GM12875 (cell line): Measurements from ENCODE around the gene OR4D6.

ENCODE experiments used
- H3K4me3 ChIP-seq: one replicate; pipeline ENCODE4 v1.5.1; 2011; ENCODE audit warnings: low read depth, low read length, control low read depth
- TF ChIP-seq, protein P1 (sequence below): IDR thresholded peaks from 2 replicates; pipeline ENCODE4 v1.5.1; 2011; ENCODE audit warnings: low read depth, mild to moderate bottlenecking, control low read depth, inconsistent platforms, low read length, moderate library complexity, borderline replicate concordance; ENCODE audit not compliant: insufficient read depth

Gene OR4D6

DNA sequence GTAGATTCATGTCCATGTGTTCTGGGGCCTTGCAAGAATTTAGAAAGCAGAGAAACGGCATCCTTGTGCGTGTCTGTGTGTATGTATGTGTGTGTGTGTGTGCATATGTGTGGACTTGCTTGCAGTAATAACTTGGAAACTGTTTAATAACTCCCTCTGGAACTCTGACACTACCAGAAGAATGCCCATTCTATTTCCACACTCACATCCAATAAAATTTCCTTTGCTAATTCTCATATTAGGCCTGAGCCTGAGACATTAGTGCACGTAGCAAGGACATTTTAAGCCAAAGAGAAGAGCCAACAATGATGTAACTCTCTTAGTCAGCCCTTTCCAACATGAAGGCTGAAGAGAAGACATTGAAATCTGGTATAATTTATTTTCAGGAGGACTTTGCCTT lies 3.2 kb downstream of the OR4D6 start:
- no peak overlapping the region for H3K4me3 ChIP-seq
- TF ChIP-seq, protein P1, sequence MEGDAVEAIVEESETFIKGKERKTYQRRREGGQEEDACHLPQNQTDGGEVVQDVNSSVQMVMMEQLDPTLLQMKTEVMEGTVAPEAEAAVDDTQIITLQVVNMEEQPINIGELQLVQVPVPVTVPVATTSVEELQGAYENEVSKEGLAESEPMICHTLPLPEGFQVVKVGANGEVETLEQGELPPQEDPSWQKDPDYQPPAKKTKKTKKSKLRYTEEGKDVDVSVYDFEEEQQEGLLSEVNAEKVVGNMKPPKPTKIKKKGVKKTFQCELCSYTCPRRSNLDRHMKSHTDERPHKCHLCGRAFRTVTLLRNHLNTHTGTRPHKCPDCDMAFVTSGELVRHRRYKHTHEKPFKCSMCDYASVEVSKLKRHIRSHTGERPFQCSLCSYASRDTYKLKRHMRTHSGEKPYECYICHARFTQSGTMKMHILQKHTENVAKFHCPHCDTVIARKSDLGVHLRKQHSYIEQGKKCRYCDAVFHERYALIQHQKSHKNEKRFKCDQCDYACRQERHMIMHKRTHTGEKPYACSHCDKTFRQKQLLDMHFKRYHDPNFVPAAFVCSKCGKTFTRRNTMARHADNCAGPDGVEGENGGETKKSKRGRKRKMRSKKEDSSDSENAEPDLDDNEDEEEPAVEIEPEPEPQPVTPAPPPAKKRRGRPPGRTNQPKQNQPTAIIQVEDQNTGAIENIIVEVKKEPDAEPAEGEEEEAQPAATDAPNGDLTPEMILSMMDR, result no peak

DNA sequence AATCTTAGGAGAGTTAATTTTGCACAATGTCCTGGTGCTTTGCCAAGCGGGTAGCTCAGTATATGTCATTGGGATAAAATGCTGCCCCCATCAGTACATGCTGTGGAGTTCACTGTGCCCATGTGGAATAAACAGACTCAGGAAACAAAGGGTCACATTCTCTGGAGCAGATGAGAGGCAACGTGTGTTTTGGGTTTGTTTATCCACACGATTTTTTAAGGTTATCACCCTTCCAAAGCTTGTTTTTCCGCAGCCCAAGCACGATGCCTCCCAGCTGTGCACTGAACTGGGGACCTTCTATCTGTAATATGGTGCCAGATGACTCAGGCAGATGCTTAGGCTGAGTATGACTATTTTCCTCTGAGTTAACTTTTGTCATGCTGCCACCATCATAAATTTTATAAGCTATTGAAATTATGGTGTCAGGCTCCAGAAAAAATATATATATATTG lies 6.5 kb downstream of the OR4D6 start:
- TF ChIP-seq, protein P1, result no peak
- no peak overlapping the region for H3K4me3 ChIP-seq

- TF ChIP-seq, protein P1, result no peak
- no peak within 1 kb of the TSS for H3K4me3 ChIP-seq
Observed at GRCh38 chr11:59473015-59473414, 16.3 kb downstream of the OR4D6 start, which contains the start of gene OR4D10. Gene OR4D10, plus strand, starts transcription at chr11:59473315. Its CDS starts 4,115 bp downstream, at chr11:59477430.

- TF ChIP-seq, protein P1, result no peak
- H3K4me3 ChIP-seq, result no peak overlapping the region
Observed at GRCh38 chr11:59475176-59475575, 18.4 kb downstream of the OR4D6 start.

DNA sequence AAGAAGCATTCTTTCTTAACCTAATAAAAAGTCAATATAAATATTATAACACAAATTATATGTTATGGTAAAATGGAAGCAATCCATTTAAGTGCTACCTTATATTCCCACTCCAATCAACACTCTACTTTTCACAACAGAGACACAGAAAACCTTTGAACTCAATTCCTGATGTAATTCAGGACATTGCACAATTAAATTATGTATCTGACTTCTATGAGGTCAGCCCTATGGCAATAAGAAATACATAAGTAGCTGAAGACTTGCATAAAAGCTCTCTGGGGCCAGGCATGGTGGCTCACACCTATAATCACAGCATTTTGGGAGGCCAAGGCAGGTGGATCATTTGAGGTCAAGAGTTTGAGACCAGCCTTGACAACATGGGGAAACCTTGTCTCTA lies 23.1 kb downstream of the OR4D6 start:
- TF ChIP-seq, protein P1, result no peak
- H3K4me3 ChIP-seq, result no peak overlapping the region

GRCh38 chr11:59480359-59480758 lies 23.6 kb downstream of the OR4D6 start:
- TF ChIP-seq, protein P1, result no peak
- H3K4me3 ChIP-seq, result no peak overlapping the region

- TF ChIP-seq, protein P1, result no peak
- no peak overlapping the region for H3K4me3 ChIP-seq
Observed at GRCh38 chr11:59501931-59502330, 45.2 kb downstream of the OR4D6 start.
